Activated T-helper 17 cell treated with anti-CD3 and anti-CD28 coated beads, Interleukin-2, amount 50 U/mL, for 72 hours (primary cell): ENCODE measurements around the gene TENM4. TPM values are rescaled to one million over a fixed set of nuclear protein-coding genes. Genes with fewer than 3 reads are reported as not detected.

ENCODE experiments used
- ATAC-seq: fragments of 150-1000 bp; cut with Tn5 transposase; replicated peaks from 2 replicates; pipeline ENCODE4 v1.10.0; 2021; ENCODE audit warnings: mild to moderate bottlenecking, moderate library complexity
- H3K27ac Mint-ChIP-seq: one replicate; pipeline ENCODE4 v1.8.0; 2022; ENCODE audit warnings: mixed read lengths
- H3K27me3 Mint-ChIP-seq: one replicate; pipeline ENCODE4 v1.8.0; 2022; ENCODE audit warnings: mixed read lengths
- H3K36me3 Mint-ChIP-seq: one replicate; pipeline ENCODE4 v1.8.0; 2022; ENCODE audit warnings: low read depth, mild to moderate bottlenecking, mixed read lengths
- H3K4me1 Mint-ChIP-seq: one replicate; pipeline ENCODE4 v1.8.0; 2022; ENCODE audit warnings: mixed read lengths
- H3K4me3 Mint-ChIP-seq: one replicate; pipeline ENCODE4 v1.8.0; 2022; ENCODE audit warnings: mild to moderate bottlenecking, mixed read lengths
- H3K9me3 Mint-ChIP-seq: one replicate; pipeline ENCODE4 v1.8.0; 2022; ENCODE audit warnings: mixed read lengths
- total RNA-seq, 2 donors: library from RNA; stranded (reverse); gene quantifications; one replicate each; pipeline ENCODE4 v1.2.3, GENCODE V29; 2022

Gene TENM4
- total RNA-seq, 2 donors from 2014 or later = 0.15 TPM; not detected in 1

DNA sequence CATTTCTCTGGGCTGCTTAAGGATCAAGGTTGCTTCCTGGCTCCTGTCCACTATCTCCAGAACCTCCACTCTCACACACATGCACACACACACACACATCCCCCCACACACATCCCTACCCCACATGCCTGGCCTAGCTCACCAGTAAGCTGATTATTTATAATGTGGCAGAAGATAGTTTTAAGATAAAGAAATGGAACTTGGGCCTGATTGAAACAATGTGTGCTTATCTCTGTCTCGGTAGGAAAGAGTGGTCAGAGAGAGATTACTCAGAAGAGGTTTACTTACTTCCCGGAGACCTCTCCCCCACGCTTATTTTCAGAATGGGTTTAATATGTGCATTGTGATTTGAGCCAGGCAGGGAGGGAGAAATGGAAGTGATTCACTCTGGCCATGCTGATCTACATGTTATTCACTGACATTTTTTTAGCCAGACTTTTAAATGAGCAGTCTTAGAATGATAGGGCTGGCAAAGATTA is 422.4 kb downstream of the TENM4 start:
- no peaks in the 10 kb centered on the region for H3K4me1 Mint-ChIP-seq
- H3K27ac Mint-ChIP-seq = no peak overlapping the region
- no peaks in the 10 kb centered on the region for H3K36me3 Mint-ChIP-seq
- H3K4me3 Mint-ChIP-seq = no peak overlapping the region
- H3K27me3 Mint-ChIP-seq = peaks cover 30% of the 10 kb centered on the region
- H3K9me3 Mint-ChIP-seq = no peaks in the 10 kb centered on the region
- ATAC-seq = peak; percentile 73

DNA sequence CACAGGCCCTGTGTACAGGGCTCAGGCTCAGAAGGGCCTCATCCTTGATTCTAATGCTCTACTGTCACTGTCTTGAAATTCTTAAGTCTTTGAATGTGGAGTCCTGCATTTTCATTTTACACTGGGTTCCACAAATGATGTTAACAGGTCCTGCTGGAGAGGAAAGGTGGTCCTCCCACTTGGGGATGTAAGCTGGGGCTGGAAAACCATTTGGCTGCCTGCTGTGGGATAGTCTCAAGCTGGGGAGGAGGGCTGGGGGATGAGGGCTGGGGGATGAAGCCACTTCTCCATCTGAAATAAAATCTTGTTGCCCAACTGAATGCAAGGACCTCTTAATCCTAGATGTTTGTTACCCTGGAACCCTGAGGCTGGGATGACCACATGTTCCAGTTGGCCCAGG is 423.0 kb downstream of the TENM4 start:
- Mint-ChIP-seq H3K4me3 (no peak overlapping the region), H3K27me3 (peaks cover 33% of the 10 kb centered on the region), H3K9me3 (no peaks in the 10 kb centered on the region), H3K4me1 (no peaks in the 10 kb centered on the region), H3K36me3 (no peaks in the 10 kb centered on the region), H3K27ac (no peak overlapping the region)
- ATAC-seq = no peak

DNA sequence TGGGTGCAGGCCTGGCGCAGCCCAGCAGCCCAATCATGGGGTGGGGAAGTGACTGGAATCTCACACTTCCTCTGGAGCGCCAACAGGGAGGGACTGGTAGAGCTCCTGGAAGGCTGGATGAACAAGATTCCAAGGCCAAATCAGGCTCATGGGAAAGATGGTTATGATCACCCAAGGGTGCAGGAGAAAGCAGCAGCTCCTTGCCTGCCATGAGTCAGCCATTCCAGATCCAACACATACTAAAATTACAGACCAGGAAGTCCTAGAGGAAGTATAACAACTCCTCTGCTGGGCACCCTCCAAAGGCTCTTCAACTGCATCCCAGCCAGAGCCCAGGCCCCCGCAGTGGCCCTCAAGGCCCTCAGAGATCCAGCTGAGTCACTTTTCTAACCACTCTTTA is 427.3 kb downstream of the TENM4 start:
- Mint-ChIP-seq H3K27ac (no peak overlapping the region), H3K9me3 (peaks cover 4% of the 10 kb centered on the region), H3K36me3 (no peaks in the 10 kb centered on the region), H3K4me1 (no peaks in the 10 kb centered on the region), H3K4me3 (no peak overlapping the region), H3K27me3 (peaks cover 23% of the 10 kb centered on the region)
- no peak for ATAC-seq

DNA sequence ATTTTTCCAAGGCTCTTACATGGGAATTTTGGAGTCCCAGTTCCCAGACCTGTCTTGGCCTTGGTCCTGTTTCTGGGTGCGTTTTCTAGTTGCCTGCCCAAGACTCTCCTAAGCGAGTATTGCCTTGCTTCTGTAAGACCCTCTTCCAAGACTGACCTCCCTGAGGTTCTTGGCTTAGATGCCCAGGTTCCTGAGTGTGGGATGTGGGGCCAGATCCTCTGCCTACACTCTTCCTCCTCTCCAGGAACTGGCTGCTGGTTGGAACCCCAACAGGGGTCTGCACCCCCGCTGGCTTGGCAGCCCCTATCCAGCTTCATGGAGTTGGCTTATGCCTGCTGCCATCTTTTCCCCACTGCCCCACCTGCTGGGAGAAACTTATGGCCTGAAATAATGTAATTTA is 429.5 kb downstream of the TENM4 start:
- ATAC-seq = no peak
- Mint-ChIP-seq H3K36me3 (no peaks in the 10 kb centered on the region), H3K4me3 (no peak overlapping the region), H3K4me1 (no peaks in the 10 kb centered on the region), H3K27ac (no peak overlapping the region), H3K9me3 (peaks cover 4% of the 10 kb centered on the region), H3K27me3 (peaks cover 20% of the 10 kb centered on the region)

DNA sequence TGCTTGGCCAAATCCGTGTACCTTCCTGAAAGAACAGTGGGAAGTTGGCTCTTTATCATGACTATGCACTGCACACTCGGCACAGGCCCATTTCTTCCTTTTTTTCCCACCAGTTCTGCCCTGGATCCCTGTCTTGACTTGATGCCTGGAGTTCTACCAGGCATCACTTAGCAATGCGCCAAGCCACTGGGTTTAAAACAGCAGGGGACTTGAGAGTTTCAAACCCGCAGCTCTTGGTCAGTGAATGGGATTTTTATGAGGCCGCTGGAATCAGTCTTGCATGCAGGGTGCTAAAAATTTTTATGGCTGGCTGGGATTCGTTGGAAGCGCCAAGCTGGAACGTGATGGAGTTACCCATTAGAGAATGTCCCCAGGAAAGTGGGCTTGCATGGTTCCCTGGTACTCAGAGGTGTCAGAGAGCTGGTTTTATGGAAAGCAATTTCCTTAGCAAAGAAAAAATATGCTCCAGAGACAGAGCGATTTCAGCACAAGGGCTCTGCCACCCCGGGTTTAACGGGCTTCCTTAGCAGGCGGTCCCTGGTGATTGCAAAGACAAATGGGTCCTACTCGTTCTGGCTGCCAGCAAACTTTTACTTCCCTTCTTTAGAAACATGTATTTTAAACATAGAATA is 432.9 kb downstream of the TENM4 start:
- no peak overlapping the region for H3K27ac Mint-ChIP-seq
- H3K36me3 Mint-ChIP-seq = no peaks in the 10 kb centered on the region
- H3K27me3 Mint-ChIP-seq = peaks cover 4% of the 10 kb centered on the region
- H3K9me3 Mint-ChIP-seq = peaks cover 9% of the 10 kb centered on the region
- H3K4me1 Mint-ChIP-seq = no peaks in the 10 kb centered on the region
- ATAC-seq = no peak
- H3K4me3 Mint-ChIP-seq = no peak overlapping the region

DNA sequence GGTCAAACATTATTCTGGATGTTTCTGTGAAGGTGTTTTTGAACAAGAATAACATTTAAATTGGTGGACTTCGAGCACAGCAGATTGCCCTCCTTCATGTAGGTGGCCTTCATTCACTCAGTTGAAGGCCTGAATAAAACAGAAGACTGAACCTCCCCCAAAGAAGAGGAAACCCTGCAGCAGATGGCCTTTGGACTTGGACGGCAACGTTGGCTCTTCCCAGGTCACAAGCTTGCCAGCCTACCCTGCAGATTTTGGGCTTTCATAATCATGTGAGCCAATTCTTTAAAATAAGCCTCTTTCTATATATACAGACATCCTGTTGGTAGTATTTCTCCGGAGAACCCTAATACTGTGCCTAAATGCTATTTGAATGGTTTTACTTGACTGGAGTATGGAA is 434.0 kb downstream of the TENM4 start:
- Mint-ChIP-seq H3K4me3 (no peak overlapping the region), H3K36me3 (no peaks in the 10 kb centered on the region), H3K4me1 (no peaks in the 10 kb centered on the region), H3K9me3 (peaks cover 14% of the 10 kb centered on the region), H3K27me3 (no peaks in the 10 kb centered on the region), H3K27ac (no peak overlapping the region)
- no peak for ATAC-seq

DNA sequence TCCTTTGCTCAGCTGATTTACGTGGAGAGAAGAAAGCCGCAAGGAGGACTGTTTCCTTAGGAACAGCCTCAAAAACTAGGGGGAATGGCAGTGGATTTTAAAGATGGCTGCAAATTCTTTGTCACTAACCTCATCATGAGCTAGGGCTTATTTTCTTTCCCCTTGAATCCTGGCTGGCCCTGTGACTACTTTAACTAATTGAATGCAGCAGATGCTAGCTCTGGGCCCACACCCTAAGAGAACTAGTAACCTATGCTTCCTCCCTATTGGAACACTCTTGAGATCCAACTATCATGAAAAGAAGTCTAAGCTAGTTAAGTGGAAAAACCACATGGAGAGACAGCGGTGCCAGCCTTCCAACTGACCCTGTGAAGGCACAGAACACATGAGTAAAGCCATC is 444.8 kb downstream of the TENM4 start:
- Mint-ChIP-seq H3K9me3 (peaks cover 20% of the 10 kb centered on the region), H3K4me3 (no peak overlapping the region), H3K27ac (no peak overlapping the region), H3K4me1 (no peaks in the 10 kb centered on the region), H3K27me3 (peaks cover 10% of the 10 kb centered on the region), H3K36me3 (no peaks in the 10 kb centered on the region)
- ATAC-seq = no peak

DNA sequence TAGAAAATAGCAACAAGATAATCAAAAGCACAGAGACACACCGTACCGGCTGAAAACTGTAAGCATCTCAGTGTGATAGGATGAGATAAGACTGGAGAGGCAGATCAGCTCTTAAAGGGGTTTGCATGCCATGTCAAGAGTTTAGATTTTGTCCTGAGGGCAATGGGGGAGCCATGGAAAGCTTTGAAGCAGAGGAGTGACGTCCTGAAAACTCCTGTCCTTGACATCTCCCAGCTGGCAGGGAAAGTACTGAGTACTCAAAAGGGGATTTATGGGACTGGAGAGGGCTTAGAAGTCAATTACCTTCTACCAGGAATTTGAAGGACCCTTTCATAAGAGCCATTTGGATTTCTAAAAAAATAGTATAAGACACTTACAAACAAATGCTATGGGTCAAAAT is 445.7 kb downstream of the TENM4 start:
- no peak for ATAC-seq
- Mint-ChIP-seq H3K27ac (no peak overlapping the region), H3K9me3 (peaks cover 20% of the 10 kb centered on the region), H3K4me1 (no peaks in the 10 kb centered on the region), H3K36me3 (no peaks in the 10 kb centered on the region), H3K4me3 (no peak overlapping the region), H3K27me3 (peaks cover 10% of the 10 kb centered on the region)

DNA sequence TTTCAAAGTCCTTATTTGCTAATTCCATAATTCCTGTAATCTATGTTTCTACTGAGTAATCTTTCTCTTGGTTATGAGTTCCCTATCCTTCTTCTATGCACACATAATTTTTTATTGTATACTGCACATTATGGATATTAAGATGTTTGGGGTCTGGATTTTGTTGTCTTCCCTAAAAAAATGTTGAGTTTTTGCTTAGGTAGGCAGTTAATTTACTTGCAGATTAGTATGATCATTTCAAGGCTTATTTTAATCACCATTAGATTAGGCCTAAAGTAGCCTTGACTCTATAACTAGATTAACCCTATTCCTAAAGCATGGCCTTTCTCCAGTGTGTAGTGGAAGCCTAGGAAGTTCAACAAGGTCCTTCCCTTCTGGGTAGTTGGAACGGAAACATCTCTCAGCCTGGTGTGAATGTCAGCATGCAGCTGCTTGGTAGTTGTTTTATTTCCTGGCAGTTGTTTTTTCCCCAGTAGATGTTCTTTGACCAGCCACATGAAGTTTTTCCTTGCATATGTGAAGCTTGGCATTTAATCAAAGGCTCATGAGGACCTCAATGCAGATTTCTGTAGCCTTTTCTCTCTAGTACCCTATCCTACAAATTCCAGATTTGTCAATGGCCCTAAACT is 446.9 kb downstream of the TENM4 start:
- H3K9me3 Mint-ChIP-seq = peaks cover 11% of the 10 kb centered on the region
- H3K27me3 Mint-ChIP-seq = peaks cover 10% of the 10 kb centered on the region
- H3K4me1 Mint-ChIP-seq = no peaks in the 10 kb centered on the region
- no peak overlapping the region for H3K4me3 Mint-ChIP-seq
- ATAC-seq = no peak
- no peak overlapping the region for H3K27ac Mint-ChIP-seq
- H3K36me3 Mint-ChIP-seq = no peaks in the 10 kb centered on the region

DNA sequence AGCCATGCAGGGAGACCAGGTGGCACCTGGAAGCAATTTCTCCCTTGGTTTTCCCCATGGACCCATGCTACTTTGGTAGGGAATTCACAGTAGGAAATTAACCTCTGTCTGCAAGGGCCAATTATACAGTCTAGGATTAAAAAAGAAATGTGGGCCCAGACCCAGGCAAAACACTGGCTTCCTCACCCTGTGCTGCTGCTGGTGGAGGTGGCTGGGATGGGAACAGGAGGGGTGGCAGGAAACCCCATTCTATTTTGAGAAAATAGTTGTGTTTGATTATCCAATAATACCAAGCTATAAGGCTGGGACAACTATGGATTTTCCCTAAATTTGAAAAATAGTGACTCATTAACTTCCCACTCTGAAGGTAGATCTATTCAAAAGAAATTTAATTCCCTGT is 449.1 kb downstream of the TENM4 start:
- ATAC-seq = no peak
- Mint-ChIP-seq H3K27ac (no peak overlapping the region), H3K27me3 (peaks cover 10% of the 10 kb centered on the region), H3K4me3 (no peak overlapping the region), H3K9me3 (peaks cover 6% of the 10 kb centered on the region), H3K4me1 (no peaks in the 10 kb centered on the region), H3K36me3 (no peaks in the 10 kb centered on the region)

DNA sequence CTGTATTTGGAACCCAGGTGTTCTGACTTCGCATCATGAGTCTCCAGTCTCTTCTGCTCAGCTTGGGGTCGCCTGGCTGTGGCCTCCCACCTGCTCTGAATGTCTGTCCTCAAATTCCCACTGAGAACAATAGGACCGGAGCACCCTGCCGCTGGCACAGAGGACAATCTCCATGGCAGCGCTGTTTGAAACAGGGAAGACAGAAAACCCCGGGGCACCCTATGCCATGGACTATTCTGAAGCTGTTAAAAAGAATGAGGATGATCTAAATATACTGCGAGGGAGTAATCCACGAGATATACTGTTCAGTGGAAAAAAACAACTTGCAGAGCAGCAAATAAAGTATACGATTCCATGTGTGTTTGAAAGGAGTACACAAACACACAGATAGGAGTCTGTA is 450.6 kb downstream of the TENM4 start:
- H3K4me1 Mint-ChIP-seq = no peaks in the 10 kb centered on the region
- no peaks in the 10 kb centered on the region for H3K36me3 Mint-ChIP-seq
- H3K9me3 Mint-ChIP-seq = peaks cover 6% of the 10 kb centered on the region
- peaks cover 10% of the 10 kb centered on the region for H3K27me3 Mint-ChIP-seq
- no peak overlapping the region for H3K27ac Mint-ChIP-seq
- ATAC-seq = no peak
- H3K4me3 Mint-ChIP-seq = no peak overlapping the region

DNA sequence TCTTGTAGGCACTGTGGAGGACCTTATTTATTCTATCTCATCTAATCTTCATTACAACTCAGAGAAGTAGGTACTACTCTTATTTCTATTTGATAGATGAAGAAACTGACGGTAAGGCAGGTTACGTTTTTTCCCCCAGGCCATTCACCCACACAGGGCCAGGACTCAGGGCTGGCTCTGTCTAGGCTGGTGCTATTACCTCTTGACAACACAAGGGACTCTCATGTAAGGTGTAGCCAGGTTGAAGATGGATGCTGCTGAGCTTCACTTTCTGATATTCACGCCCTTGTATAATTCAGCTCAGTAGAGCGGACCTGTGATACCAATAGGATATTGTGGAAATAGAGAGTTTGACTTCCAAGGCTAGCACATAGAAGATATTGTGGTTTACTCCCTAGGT is 453.1 kb downstream of the TENM4 start:
- no peak overlapping the region for H3K4me3 Mint-ChIP-seq
- H3K4me1 Mint-ChIP-seq = no peaks in the 10 kb centered on the region
- no peak for ATAC-seq
- H3K27me3 Mint-ChIP-seq = no peaks in the 10 kb centered on the region
- no peaks in the 10 kb centered on the region for H3K9me3 Mint-ChIP-seq
- no peak overlapping the region for H3K27ac Mint-ChIP-seq
- H3K36me3 Mint-ChIP-seq = no peaks in the 10 kb centered on the region

DNA sequence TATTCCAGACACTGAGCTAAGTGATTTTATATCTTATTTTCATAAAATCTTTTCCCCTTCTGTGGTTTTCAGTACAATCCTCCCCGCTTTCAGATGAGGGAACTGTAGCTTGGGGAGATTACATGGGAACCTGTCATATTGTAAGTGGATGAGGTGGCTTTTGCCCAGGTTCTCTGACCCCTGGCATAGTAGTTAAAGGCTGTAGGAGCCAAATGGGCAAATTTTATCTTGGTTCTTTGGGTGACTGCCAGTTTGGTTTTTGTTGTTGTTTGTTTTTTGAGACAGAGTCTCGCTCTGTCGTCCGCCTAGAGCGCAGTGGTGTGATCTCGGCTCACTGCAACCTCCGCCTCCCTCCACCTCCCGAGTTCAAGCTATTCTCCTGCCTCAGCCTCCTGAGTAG is 454.5 kb downstream of the TENM4 start:
- Mint-ChIP-seq H3K27ac (no peak overlapping the region), H3K4me3 (no peak overlapping the region), H3K27me3 (no peaks in the 10 kb centered on the region), H3K36me3 (no peaks in the 10 kb centered on the region), H3K4me1 (no peaks in the 10 kb centered on the region), H3K9me3 (no peaks in the 10 kb centered on the region)
- no peak for ATAC-seq

DNA sequence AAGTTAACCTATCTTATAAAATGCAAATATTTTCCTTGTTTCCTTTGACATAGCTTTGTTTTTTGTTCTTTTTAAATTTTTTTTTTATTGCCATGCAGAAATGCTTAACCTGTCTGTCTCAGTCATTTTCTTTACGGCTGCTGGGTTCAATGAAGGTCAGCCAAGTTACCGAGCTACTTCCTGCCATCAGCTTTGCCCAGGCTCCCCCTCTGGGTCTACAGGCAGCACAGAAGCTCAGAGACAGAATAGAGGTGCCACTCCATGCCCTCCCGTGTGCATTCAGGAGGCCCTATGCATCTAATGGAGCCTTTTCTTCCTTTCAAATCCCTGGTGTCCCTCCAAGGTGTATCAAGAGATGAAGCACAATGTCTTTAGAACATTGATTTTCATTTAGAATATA is 455.2 kb downstream of the TENM4 start:
- Mint-ChIP-seq H3K27me3 (no peaks in the 10 kb centered on the region), H3K36me3 (no peaks in the 10 kb centered on the region), H3K4me1 (no peaks in the 10 kb centered on the region), H3K4me3 (no peak overlapping the region), H3K9me3 (no peaks in the 10 kb centered on the region), H3K27ac (no peak overlapping the region)
- ATAC-seq = no peak

DNA sequence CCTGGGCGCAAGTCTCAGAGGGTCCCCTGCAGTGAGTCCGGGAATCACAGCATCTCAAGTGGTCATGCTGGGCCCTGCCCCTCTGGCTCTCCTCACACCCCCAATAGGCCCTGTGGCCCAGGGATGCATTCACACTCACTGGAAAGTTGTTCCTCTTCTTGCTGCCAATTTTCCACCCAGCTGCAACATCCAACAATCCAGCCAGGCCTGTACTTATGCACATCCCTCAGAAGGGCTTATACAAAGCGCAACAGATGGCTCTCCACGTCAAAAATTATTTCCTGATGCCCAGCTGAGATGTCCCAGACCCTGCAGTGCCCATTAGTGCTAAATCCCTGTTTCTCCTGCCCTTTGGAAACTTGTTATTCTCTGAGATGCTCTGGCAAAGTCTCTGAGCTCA is 458.4 kb downstream of the TENM4 start:
- H3K27ac Mint-ChIP-seq = no peak overlapping the region
- no peaks in the 10 kb centered on the region for H3K36me3 Mint-ChIP-seq
- H3K27me3 Mint-ChIP-seq = peaks cover under 1% of the 10 kb centered on the region
- ATAC-seq = no peak
- no peaks in the 10 kb centered on the region for H3K4me1 Mint-ChIP-seq
- H3K4me3 Mint-ChIP-seq = no peak overlapping the region
- peaks cover under 1% of the 10 kb centered on the region for H3K9me3 Mint-ChIP-seq
